Prostate gland (tissue), 2 donors: ENCODE results near the gene TMEM235.
A peak's percentile ranks its signal among the peaks of the same experiment; 100 is the strongest.

ENCODE experiments used
- CTCF ChIP-seq, 4 experiments: fragments of 200-600 bp in 2 of 4; fragments of 450-650 bp in 2 of 4; sonication (generic) in 2 of 4; IDR thresholded peaks; 1 replicate in 3 of 4; 2 replicates in 1 of 4; pipeline ENCODE4 v1.5.1; 2016 to 2019; ENCODE audit warnings: antibody characterized with exemption in 4 of 4, mild to moderate bottlenecking in 2 of 4, moderate library complexity in 2 of 4
- POLR2A ChIP-seq: fragments of 450-650 bp; IDR thresholded peaks from one replicate; pipeline ENCODE4 v1.6.1; 2016; ENCODE audit warnings: antibody characterized with exemption, mild to moderate bottlenecking

GRCh38 chr17:78289802-78290363 is 58.5 kb downstream of the TMEM235 start:
- TF ChIP-seq CTCF (IDR thresholded peaks at IDR 0.05) (peak; percentile 28 to 88 (median 66)), POLR2A (no peak)
